Liver (tissue), 9 donors: Measurements from ENCODE around the gene HDDC2. TPM values are rescaled to one million over a fixed set of nuclear protein-coding genes. Genes with fewer than 3 reads are reported as not detected.

Experiments used
- DNase-seq: peaks from one replicate; pipeline ENCODE4 v3.0.0-alpha.2; 2017; ENCODE audit warnings: low spot score
- H3K27ac ChIP-seq, 2 donors: one replicate each; pipeline ENCODE4 v1.7.0; 2013; ENCODE audit warnings: inconsistent platforms in 2 of 2, low read length in 2 of 2, control low read depth in 1 of 2, low read depth in 1 of 2, mild to moderate bottlenecking in 1 of 2
- H3K27me3 ChIP-seq, 4 donors: one replicate each; pipeline versions ENCODE4 v1.6.1 to v1.7.0; 2013; ENCODE audit warnings: low read length in 3 of 4, inconsistent platforms in 1 of 4, mild to moderate bottlenecking in 1 of 4, moderate library complexity in 1 of 4; ENCODE audit not compliant: control insufficient read depth in 4 of 4, insufficient read depth in 4 of 4
- H3K36me3 ChIP-seq, 4 donors: one replicate each; pipeline versions ENCODE4 v1.6.1 to v1.7.0; 2013; ENCODE audit warnings: low read length in 3 of 4, mild to moderate bottlenecking in 3 of 4, low read depth in 1 of 4, moderate library complexity in 1 of 4; ENCODE audit not compliant: control insufficient read depth in 4 of 4, insufficient read depth in 3 of 4
- H3K4me1 ChIP-seq, 4 donors: one replicate each; pipeline versions ENCODE4 v1.6.1 to v1.7.0; 2013; ENCODE audit warnings: low read length in 3 of 4, mild to moderate bottlenecking in 3 of 4, moderate library complexity in 1 of 4; ENCODE audit not compliant: control insufficient read depth in 4 of 4, insufficient read depth in 4 of 4
- H3K4me3 ChIP-seq, 3 donors: one replicate each; pipeline versions ENCODE4 v1.6.1 to v1.7.0; 2013; ENCODE audit warnings: low read length in 3 of 3, control low read depth in 1 of 3, low read depth in 1 of 3, mild to moderate bottlenecking in 1 of 3
- H3K9ac ChIP-seq, 2 donors: one replicate each; pipeline ENCODE4 v1.7.0; 2013; ENCODE audit warnings: low read length in 2 of 2, mild to moderate bottlenecking in 2 of 2, moderate library complexity in 2 of 2, control low read depth in 1 of 2, low read depth in 1 of 2
- H3K9me3 ChIP-seq, 4 donors: one replicate each; pipeline versions ENCODE4 v1.6.1 to v1.7.0; 2013; ENCODE audit warnings: low read length in 3 of 4; ENCODE audit not compliant: control insufficient read depth in 4 of 4
- EGR1 ChIP-seq, 2 donors: IDR thresholded peaks; 2 replicates each; pipeline ENCODE4 v1.6.1; 2016 to 2018; ENCODE audit warnings: antibody characterized with exemption in 2 of 2, low read depth in 2 of 2
- FOXA1 ChIP-seq: IDR thresholded peaks from 2 replicates; pipeline ENCODE4 v1.6.1; 2016; ENCODE audit warnings: antibody characterized with exemption
- GABPA ChIP-seq, 2 donors: IDR thresholded peaks in 1 of 2; conservative IDR thresholded peaks in 1 of 2; 2 replicates each; pipeline ENCODE4 v1.6.1; 2016; ENCODE audit warnings: antibody characterized with exemption in 2 of 2, mild to moderate bottlenecking in 1 of 2, moderate library complexity in 1 of 2
- HNF4A ChIP-seq, 2 donors: conservative IDR thresholded peaks; 2 replicates each; pipeline ENCODE4 v1.6.1; 2016; ENCODE audit warnings: antibody characterized with exemption in 2 of 2, mild to moderate bottlenecking in 2 of 2
- HNF4G ChIP-seq: IDR thresholded peaks from 2 replicates; pipeline ENCODE4 v1.6.1; 2016; ENCODE audit warnings: antibody characterized with exemption
- JUND ChIP-seq, 2 donors: IDR thresholded peaks; 2 replicates each; pipeline ENCODE4 v1.6.1; 2016; ENCODE audit warnings: antibody characterized with exemption in 2 of 2
- NR2F2 ChIP-seq: IDR thresholded peaks from 2 replicates; pipeline ENCODE4 v1.6.1; 2016; ENCODE audit warnings: antibody characterized with exemption
- RAD21 ChIP-seq, 2 donors: IDR thresholded peaks; 2 replicates each; pipeline ENCODE4 v1.6.1; 2016; ENCODE audit warnings: antibody characterized with exemption in 2 of 2, mild to moderate bottlenecking in 2 of 2
- RXRA ChIP-seq, 2 donors: IDR thresholded peaks; 2 replicates each; pipeline ENCODE4 v1.6.1; 2017 to 2018; ENCODE audit warnings: antibody characterized with exemption in 2 of 2, mild to moderate bottlenecking in 1 of 2
- SP1 ChIP-seq: IDR thresholded peaks from 2 replicates; pipeline ENCODE4 v1.6.1; 2018; ENCODE audit warnings: antibody characterized with exemption, mild to moderate bottlenecking
- YY1 ChIP-seq: IDR thresholded peaks from 2 replicates; pipeline ENCODE4 v1.6.1; 2016; ENCODE audit warnings: antibody characterized with exemption, mild to moderate bottlenecking
- WGBS: extraction: QIAGEN DNeasy Blood & Tissue Kit; methylation state at CpG from one replicate; pipeline ENCODE4 v1.1.7; 2013; 5-methylcytosine and 5-hydroxymethylcytosine counted together
- polyA plus RNA-seq, 2 donors: library from polyadenylated mRNA; stranded (reverse) in 1 of 2; unstranded in 1 of 2; fragments of 200-250 nt in 1 of 2; fragments of >200 nt in 1 of 2; fragmentation: Nextera tagmentation in 1 of 2; extraction: Ambion mirVana in 1 of 2; gene quantifications; one replicate each; pipeline versions ENCODE4 v1.2.1 to v1.2.3, GENCODE V29; 2013 to 2015
- total RNA-seq, 2 donors: library from RNA; depleted of rRNA; stranded (reverse); fragments of >200 nt; gene quantifications; one replicate each; pipeline ENCODE4 v1.2.3, GENCODE V29; 2014
- TF ChIP-seq, protein P1 (sequence below): fragments of 150-350 bp; IDR thresholded peaks from 2 replicates; pipeline ENCODE4 v1.5.1; 2017; ENCODE audit warnings: improper control_type of control experiment, low read depth, low read length; ENCODE audit not compliant: missing input control
- TF ChIP-seq, protein P2 (sequence below): IDR thresholded peaks from 2 replicates; pipeline ENCODE4 v1.6.1; 2016; ENCODE audit warnings: antibody characterized with exemption
- TF ChIP-seq, protein P3 (sequence below): IDR thresholded peaks from 2 replicates; pipeline ENCODE4 v1.6.1; 2016; ENCODE audit warnings: antibody characterized with exemption, mild to moderate bottlenecking
- TF ChIP-seq, protein P4 (sequence below): IDR thresholded peaks from 2 replicates; pipeline ENCODE4 v1.6.1; 2016; ENCODE audit warnings: antibody characterized with exemption
- TF ChIP-seq, protein P5 (sequence below): IDR thresholded peaks from 2 replicates; pipeline ENCODE4 v1.6.1; 2016; ENCODE audit warnings: antibody characterized with exemption
- donor health status: healthy.
- donor health status: healthy.
- donor health status: healthy.
- donor health status: healthy.
- donor health status: healthy.

Gene HDDC2
- total and polyA plus RNA-seq, 4 donors, result 8.8 to 21.0 (median 11.8) TPM

DNA sequence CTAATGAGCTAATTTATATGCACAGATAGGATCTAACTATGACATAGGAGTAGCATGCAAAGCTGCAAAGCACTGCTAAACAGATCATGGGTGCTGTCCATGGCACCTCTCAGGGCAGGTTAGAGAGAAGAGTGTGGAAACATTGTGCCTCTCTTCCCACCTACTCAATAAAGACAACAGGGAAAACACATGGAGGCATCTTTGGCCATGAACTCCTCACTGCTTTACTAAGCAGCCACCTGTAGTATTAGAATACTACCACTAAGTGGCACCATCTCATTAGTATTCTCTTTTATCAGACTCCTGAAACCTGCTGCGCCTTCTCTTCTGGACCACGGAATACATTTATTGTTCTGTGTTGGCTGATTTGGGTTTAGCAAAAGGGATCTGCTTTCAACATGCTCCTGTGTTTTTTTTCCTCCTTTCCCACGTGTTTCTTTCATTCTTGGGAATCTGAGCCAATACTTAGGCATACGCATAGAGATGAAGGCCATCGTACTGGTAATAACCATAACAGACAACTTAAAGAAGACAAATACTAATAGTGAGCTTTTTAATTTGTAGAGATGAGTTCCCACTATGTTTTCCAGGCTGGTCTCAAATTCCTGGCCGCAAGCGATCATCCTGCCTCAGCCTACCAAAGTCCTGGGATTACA lies 9.4 kb upstream of the HDDC2 start:
- Histone ChIP-seq H3K9me3 (no peaks in the 10 kb centered on the region), H3K27me3 (no peaks in the 10 kb centered on the region), H3K27ac (no peak overlapping the region), H3K36me3 (no peaks in the 10 kb centered on the region), H3K4me3 (no peak overlapping the region), H3K4me1 (peaks cover 0 to 22% (median 16%) of the 10 kb centered on the region in 4 donors), H3K9ac (no peak overlapping the region)
- TF ChIP-seq RXRA (IDR thresholded peaks at IDR 0.05) (peak; percentile 18 to 53), YY1 (no peak), RAD21 (IDR thresholded peaks at IDR 0.05) (peak; percentile 94 to 96)
- TF ChIP-seq, protein P1, sequence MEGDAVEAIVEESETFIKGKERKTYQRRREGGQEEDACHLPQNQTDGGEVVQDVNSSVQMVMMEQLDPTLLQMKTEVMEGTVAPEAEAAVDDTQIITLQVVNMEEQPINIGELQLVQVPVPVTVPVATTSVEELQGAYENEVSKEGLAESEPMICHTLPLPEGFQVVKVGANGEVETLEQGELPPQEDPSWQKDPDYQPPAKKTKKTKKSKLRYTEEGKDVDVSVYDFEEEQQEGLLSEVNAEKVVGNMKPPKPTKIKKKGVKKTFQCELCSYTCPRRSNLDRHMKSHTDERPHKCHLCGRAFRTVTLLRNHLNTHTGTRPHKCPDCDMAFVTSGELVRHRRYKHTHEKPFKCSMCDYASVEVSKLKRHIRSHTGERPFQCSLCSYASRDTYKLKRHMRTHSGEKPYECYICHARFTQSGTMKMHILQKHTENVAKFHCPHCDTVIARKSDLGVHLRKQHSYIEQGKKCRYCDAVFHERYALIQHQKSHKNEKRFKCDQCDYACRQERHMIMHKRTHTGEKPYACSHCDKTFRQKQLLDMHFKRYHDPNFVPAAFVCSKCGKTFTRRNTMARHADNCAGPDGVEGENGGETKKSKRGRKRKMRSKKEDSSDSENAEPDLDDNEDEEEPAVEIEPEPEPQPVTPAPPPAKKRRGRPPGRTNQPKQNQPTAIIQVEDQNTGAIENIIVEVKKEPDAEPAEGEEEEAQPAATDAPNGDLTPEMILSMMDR, result peak; percentile 88
- DNase-seq, result no peak
- 51% methylated on average over 7 of the region's 7 CpGs for WGBS

DNA sequence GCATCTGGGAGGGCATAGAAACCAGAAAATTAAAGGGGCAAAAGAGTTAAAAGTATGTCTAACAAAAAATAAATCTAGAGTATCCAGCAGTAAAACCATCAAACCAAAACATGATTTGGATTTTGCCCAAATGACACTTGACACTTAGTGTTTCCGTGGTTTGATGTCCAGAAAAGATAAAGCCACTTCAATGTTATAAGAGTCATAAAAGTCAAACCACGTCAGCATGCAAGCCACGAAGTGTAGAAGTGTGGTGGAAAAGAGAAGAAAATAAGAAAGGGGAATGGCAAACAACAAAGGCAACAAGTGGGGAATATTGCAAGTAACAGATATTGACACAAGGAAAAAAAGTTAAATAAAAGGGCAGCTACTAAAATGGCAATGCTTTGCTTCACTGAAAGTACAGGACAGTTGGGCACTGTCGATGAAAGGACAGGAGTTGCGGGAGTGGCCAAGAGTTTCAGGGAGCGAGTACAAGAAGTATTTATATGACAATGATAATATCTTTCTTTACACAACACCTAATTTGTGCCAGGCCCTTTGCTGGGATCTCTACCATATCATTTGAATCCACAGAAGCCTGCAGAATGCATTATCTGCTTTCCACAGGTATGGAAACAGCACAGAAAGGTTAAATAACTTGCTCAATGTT lies 6.3 kb upstream of the HDDC2 start:
- Histone ChIP-seq H3K27me3 (no peaks in the 10 kb centered on the region), H3K9ac (no peak overlapping the region), H3K4me3 (no peak overlapping the region), H3K9me3 (no peaks in the 10 kb centered on the region), H3K36me3 (no peaks in the 10 kb centered on the region), H3K27ac (no peak overlapping the region), H3K4me1 (peaks cover 0 to 18% (median 14%) of the 10 kb centered on the region in 4 donors)
- no peak for DNase-seq
- WGBS, result 62% methylated on average over 6 of the region's 6 CpGs
- TF ChIP-seq GABPA (IDR thresholded peaks at IDR 0.05 in 1 of 2, conservative IDR thresholded peaks at IDR 0.05 in 1 of 2) (no peak), HNF4A (conservative IDR thresholded peaks at IDR 0.05) (no peak), HNF4G (no peak), FOXA1 (no peak), EGR1 (IDR thresholded peaks at IDR 0.05; ENCODE audit: low read depth in 2 of 2) (no peak), JUND (IDR thresholded peaks at IDR 0.05) (no peak), NR2F2 (no peak), SP1 (no peak), RAD21 (IDR thresholded peaks at IDR 0.05) (no peak), YY1 (no peak)
- TF ChIP-seq, protein P2, sequence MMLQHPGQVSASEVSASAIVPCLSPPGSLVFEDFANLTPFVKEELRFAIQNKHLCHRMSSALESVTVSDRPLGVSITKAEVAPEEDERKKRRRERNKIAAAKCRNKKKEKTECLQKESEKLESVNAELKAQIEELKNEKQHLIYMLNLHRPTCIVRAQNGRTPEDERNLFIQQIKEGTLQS, result no peak
- TF ChIP-seq, protein P3, sequence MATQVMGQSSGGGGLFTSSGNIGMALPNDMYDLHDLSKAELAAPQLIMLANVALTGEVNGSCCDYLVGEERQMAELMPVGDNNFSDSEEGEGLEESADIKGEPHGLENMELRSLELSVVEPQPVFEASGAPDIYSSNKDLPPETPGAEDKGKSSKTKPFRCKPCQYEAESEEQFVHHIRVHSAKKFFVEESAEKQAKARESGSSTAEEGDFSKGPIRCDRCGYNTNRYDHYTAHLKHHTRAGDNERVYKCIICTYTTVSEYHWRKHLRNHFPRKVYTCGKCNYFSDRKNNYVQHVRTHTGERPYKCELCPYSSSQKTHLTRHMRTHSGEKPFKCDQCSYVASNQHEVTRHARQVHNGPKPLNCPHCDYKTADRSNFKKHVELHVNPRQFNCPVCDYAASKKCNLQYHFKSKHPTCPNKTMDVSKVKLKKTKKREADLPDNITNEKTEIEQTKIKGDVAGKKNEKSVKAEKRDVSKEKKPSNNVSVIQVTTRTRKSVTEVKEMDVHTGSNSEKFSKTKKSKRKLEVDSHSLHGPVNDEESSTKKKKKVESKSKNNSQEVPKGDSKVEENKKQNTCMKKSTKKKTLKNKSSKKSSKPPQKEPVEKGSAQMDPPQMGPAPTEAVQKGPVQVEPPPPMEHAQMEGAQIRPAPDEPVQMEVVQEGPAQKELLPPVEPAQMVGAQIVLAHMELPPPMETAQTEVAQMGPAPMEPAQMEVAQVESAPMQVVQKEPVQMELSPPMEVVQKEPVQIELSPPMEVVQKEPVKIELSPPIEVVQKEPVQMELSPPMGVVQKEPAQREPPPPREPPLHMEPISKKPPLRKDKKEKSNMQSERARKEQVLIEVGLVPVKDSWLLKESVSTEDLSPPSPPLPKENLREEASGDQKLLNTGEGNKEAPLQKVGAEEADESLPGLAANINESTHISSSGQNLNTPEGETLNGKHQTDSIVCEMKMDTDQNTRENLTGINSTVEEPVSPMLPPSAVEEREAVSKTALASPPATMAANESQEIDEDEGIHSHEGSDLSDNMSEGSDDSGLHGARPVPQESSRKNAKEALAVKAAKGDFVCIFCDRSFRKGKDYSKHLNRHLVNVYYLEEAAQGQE, result no peak
- TF ChIP-seq, protein P4, sequence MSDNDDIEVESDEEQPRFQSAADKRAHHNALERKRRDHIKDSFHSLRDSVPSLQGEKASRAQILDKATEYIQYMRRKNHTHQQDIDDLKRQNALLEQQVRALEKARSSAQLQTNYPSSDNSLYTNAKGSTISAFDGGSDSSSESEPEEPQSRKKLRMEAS, result no peak
- TF ChIP-seq, protein P1, result no peak
- TF ChIP-seq, protein P5, sequence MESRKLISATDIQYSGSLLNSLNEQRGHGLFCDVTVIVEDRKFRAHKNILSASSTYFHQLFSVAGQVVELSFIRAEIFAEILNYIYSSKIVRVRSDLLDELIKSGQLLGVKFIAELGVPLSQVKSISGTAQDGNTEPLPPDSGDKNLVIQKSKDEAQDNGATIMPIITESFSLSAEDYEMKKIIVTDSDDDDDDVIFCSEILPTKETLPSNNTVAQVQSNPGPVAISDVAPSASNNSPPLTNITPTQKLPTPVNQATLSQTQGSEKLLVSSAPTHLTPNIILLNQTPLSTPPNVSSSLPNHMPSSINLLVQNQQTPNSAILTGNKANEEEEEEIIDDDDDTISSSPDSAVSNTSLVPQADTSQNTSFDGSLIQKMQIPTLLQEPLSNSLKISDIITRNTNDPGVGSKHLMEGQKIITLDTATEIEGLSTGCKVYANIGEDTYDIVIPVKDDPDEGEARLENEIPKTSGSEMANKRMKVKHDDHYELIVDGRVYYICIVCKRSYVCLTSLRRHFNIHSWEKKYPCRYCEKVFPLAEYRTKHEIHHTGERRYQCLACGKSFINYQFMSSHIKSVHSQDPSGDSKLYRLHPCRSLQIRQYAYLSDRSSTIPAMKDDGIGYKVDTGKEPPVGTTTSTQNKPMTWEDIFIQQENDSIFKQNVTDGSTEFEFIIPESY, result no peak
